Neural cell (in vitro differentiated cells): ENCODE data around the gene EFEMP2. TPM values are rescaled to one million over a fixed set of nuclear protein-coding genes. Genes with fewer than 3 reads are reported as not detected.

Experiments used
- H2AFZ ChIP-seq: fragments of 200-600, 300-800 bp; sonication (generic), shearing (Covaris generic); 2 replicates; pipeline ENCODE4 v1.6.0; 2014; ENCODE audit warnings: low read depth, mild to moderate bottlenecking, antibody characterized with exemption, low read length, moderate library complexity
- H3F3A ChIP-seq: fragments of 200-600 bp; shearing (Covaris generic); 2 replicates; pipeline ENCODE4 v1.6.1; 2016; ENCODE audit warnings: mild to moderate bottlenecking, moderate library complexity, mixed read lengths, antibody characterized with exemption, low read length; ENCODE audit not compliant: insufficient read depth, poor library complexity, severe bottlenecking
- H3K27ac ChIP-seq: fragments of 200-600, 300-800 bp; sonication (generic), shearing (Covaris generic); 2 replicates; pipeline ENCODE4 v1.5.1; 2014; ENCODE audit warnings: mild to moderate bottlenecking, low read length, moderate library complexity
- H3K27me3 ChIP-seq: fragments of 300-800, 200-600 bp; sonication (generic), shearing (Covaris generic); 2 replicates; pipeline ENCODE4 v1.6.0; 2014; ENCODE audit warnings: mild to moderate bottlenecking, low read depth, low read length, moderate library complexity; ENCODE audit not compliant: insufficient read depth
- H3K36me3 ChIP-seq: fragments of 300-800, 200-600 bp; sonication (generic), shearing (Covaris generic); 2 replicates; pipeline ENCODE4 v1.5.1; 2014; ENCODE audit warnings: mild to moderate bottlenecking, antibody characterized with exemption, low read length, moderate library complexity; ENCODE audit not compliant: insufficient read depth
- H3K4me2 ChIP-seq: fragments of 300-800, 200-600 bp; sonication (generic), shearing (Covaris generic); 2 replicates; pipeline ENCODE4 v1.6.0; 2014; ENCODE audit warnings: mild to moderate bottlenecking, low read length
- H3K4me3 ChIP-seq: fragments of 300-800, 200-600 bp; sonication (generic), shearing (Covaris generic); 2 replicates; pipeline ENCODE4 v1.5.1; 2014; ENCODE audit warnings: mild to moderate bottlenecking, low read length, moderate library complexity
- H3K79me2 ChIP-seq: fragments of 200-600 bp; shearing (Covaris generic); replicated peaks from 2 replicates; pipeline ENCODE4 v1.6.0; 2014; ENCODE audit warnings: mild to moderate bottlenecking, low read length, moderate library complexity; ENCODE audit not compliant: insufficient read depth
- H3K9ac ChIP-seq: fragments of 300-800, 200-600 bp; sonication (generic), shearing (Covaris generic); 2 replicates; pipeline ENCODE4 v1.6.1; 2016; ENCODE audit warnings: mild to moderate bottlenecking, low read length, mixed read lengths
- H3K9me2 ChIP-seq: fragments of 200-600 bp; shearing (Covaris generic); 2 replicates; pipeline ENCODE4 v1.6.1; 2016; ENCODE audit warnings: mild to moderate bottlenecking, low read length, mixed read lengths; ENCODE audit not compliant: insufficient read depth
- H3K9me3 ChIP-seq: fragments of 200-600, 300-800 bp; sonication (generic), shearing (Covaris generic); 2 replicates; pipeline ENCODE4 v1.6.1; 2016; ENCODE audit warnings: mild to moderate bottlenecking, mixed run types, low read length, moderate library complexity, mixed read lengths
- H4K20me1 ChIP-seq: fragments of 200-600 bp; shearing (Covaris generic); 2 replicates; pipeline ENCODE4 v1.6.1; 2016; ENCODE audit warnings: mild to moderate bottlenecking, mixed run types; ENCODE audit not compliant: insufficient read depth
- EP300 ChIP-seq: fragments of 450-650 bp; conservative IDR thresholded peaks from 2 replicates; pipeline ENCODE4 v1.6.1; 2014; ENCODE audit warnings: antibody characterized with exemption, mild to moderate bottlenecking, moderate library complexity; ENCODE audit not compliant: poor library complexity, severe bottlenecking
- EZH2 ChIP-seq: fragments of 200-600, 300-800 bp; shearing (Covaris generic), sonication (generic); IDR thresholded peaks from 2 replicates; pipeline ENCODE4 v1.6.1; 2014; ENCODE audit warnings: antibody characterized with exemption, low read length, borderline replicate concordance, mild to moderate bottlenecking; ENCODE audit not compliant: insufficient read depth, poor library complexity, severe bottlenecking
- MXI1 ChIP-seq: fragments of 450-650 bp; conservative IDR thresholded peaks from 2 replicates; pipeline ENCODE4 v1.6.1; 2014; ENCODE audit warnings: antibody characterized with exemption, mild to moderate bottlenecking; ENCODE audit not compliant: poor library complexity, severe bottlenecking
- POLR2AphosphoS5 ChIP-seq: IDR thresholded peaks from 2 replicates; pipeline ENCODE4 v1.6.1; 2012
- RAD21 ChIP-seq: fragments of 450-650 bp; conservative IDR thresholded peaks from 2 replicates; pipeline ENCODE4 v1.6.1; 2014; ENCODE audit warnings: antibody characterized with exemption, mild to moderate bottlenecking, moderate library complexity
- REST ChIP-seq: IDR thresholded peaks from 2 replicates; pipeline ENCODE4 v1.6.1; 2012; ENCODE audit warnings: borderline replicate concordance
- SMC3 ChIP-seq: fragments of 450-650 bp; conservative IDR thresholded peaks from 2 replicates; pipeline ENCODE4 v1.6.1; 2014; ENCODE audit warnings: antibody characterized with exemption, mild to moderate bottlenecking, moderate library complexity; ENCODE audit not compliant: poor library complexity
- TAF1 ChIP-seq: IDR thresholded peaks from 2 replicates; pipeline ENCODE4 v1.6.1; 2012; ENCODE audit warnings: low read depth
- polyA plus RNA-seq: library from polyadenylated mRNA; depleted of rRNA; stranded (reverse); fragments of >200 nt; gene quantifications from 2 replicates; pipeline ENCODE4 v1.2.3, GENCODE V29; 2014
- TF ChIP-seq, protein P1 (sequence below): fragments of 450-650 bp; IDR thresholded peaks from 2 replicates; pipeline ENCODE4 v1.5.1; 2014; ENCODE audit warnings: antibody characterized with exemption, mild to moderate bottlenecking, moderate library complexity; ENCODE audit not compliant: poor library complexity, severe bottlenecking

Gene EFEMP2
- polyA plus RNA-seq, 1 donor from 2014 or later = 0.67 TPM

DNA sequence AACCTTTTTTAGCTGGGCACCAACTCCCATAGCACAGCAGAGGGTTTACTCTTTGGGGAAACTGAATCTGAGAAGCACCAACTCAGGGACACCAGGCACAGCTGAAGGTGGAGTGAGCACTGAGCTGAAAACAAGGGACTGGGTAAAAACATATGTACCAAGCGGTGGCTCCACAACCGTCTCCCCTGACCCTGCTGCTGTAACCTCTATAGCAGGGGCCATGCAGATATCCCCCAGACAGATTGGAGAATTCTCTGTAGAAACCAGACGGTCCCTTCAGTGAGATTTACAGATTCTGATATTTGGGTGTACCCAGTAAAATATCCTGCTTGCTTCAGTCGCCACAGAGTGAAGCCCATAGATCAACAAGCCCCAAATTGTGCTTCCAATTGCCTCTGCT, 43.1 kb downstream of the EFEMP2 start:
- Histone ChIP-seq H3K9me3 (no peaks in the 10 kb centered on the region), H3K79me2 (peaks cover 4% of the 10 kb centered on the region), H3K27me3 (no peaks in the 10 kb centered on the region), H4K20me1 (no peaks in the 10 kb centered on the region), H2AFZ (no peak overlapping the region), H3K9ac (no peak overlapping the region), H3K9me2 (no peaks in the 10 kb centered on the region), H3K4me2 (no peak overlapping the region), H3K36me3 (no peaks in the 10 kb centered on the region), H3F3A (no peaks in the 10 kb centered on the region), H3K4me3 (no peak overlapping the region), H3K27ac (no peak overlapping the region)
- TF ChIP-seq EZH2 = no peak
- TF ChIP-seq, protein P1, sequence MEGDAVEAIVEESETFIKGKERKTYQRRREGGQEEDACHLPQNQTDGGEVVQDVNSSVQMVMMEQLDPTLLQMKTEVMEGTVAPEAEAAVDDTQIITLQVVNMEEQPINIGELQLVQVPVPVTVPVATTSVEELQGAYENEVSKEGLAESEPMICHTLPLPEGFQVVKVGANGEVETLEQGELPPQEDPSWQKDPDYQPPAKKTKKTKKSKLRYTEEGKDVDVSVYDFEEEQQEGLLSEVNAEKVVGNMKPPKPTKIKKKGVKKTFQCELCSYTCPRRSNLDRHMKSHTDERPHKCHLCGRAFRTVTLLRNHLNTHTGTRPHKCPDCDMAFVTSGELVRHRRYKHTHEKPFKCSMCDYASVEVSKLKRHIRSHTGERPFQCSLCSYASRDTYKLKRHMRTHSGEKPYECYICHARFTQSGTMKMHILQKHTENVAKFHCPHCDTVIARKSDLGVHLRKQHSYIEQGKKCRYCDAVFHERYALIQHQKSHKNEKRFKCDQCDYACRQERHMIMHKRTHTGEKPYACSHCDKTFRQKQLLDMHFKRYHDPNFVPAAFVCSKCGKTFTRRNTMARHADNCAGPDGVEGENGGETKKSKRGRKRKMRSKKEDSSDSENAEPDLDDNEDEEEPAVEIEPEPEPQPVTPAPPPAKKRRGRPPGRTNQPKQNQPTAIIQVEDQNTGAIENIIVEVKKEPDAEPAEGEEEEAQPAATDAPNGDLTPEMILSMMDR = no peak
- TF ChIP-seq RAD21 = no peak
- no peak for TF ChIP-seq EP300
- no peak for TF ChIP-seq TAF1
- no peak for TF ChIP-seq POLR2AphosphoS5
- TF ChIP-seq SMC3 = no peak
- TF ChIP-seq MXI1 = no peak
- no peak for TF ChIP-seq REST

DNA sequence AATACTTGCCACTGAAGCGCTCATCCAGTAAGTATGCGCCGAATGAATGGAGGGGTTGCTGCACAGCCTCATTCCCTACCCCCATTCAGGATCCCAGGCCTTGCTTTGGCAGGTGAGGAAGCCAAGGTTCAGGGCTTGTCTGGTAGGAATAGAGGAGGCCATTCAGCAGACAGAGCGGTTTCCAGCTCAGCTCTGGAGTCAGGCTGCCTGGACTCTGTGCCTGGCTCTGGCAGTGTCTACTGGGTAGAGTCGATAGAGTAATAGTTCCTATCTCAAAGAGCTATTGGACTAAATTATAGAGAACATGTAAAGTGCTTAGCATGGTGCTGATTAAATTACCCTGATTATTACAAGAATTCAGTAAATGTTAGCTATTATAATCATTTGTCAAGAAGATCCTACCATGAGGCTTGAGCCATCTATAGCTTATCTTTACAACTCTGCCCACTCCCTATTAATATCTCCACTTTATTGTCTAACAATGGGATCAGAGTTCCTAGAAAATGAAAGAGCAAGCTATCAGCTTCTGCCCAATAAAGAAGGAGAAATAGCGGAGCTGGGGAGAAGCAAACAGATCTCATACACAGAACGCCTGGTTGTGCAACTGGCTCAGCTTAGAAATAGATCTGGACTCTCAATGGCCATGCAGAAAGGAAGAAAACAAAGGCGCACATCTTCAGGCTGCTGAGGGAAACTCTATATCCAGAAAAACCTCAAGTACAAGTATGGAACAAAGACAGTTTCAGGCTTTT, 45.4 kb downstream of the EFEMP2 start:
- H3K36me3 ChIP-seq = no peaks in the 10 kb centered on the region
- TF ChIP-seq SMC3 (no peak), EZH2 (no peak), MXI1 (no peak), REST (no peak), RAD21 (no peak), EP300 (no peak), POLR2AphosphoS5 (no peak), TAF1 (no peak)
- TF ChIP-seq, protein P1 = no peak

More for the DNA sequence above, 45.4 kb downstream of the EFEMP2 start:
- Histone ChIP-seq H3K4me2 (no peak overlapping the region), H3K79me2 (no peaks in the 10 kb centered on the region), H3K27ac (no peak overlapping the region), H3K9ac (no peak overlapping the region), H3K9me2 (no peaks in the 10 kb centered on the region), H3F3A (no peaks in the 10 kb centered on the region), H4K20me1 (no peaks in the 10 kb centered on the region), H3K27me3 (no peaks in the 10 kb centered on the region), H2AFZ (no peak overlapping the region), H3K9me3 (no peaks in the 10 kb centered on the region), H3K4me3 (no peak overlapping the region)
